K562 (cell line): ENCODE data around the gene GOLGA6L2. TPM values are rescaled to one million over a fixed set of nuclear protein-coding genes. Genes with fewer than 3 reads are reported as not detected.

Experiments
- ATAC-seq: fragments of 200-7000 bp; cut with Tn5 transposase; 3 replicates; pipeline ENCODE4 v1.9.1; 2020; ENCODE audit warnings: moderate library complexity
- BruUV-seq: library from RNA; stranded (reverse); fragments of 400-500 nt; replicated peaks from 2 replicates; lab custom pipeline; 2021; lab: Mats Ljungman, UMichigan
- CTCF ChIA-PET: fragments of 300-600 bp; formaldehyde crosslinking; extraction: SDS; loops from one replicate; lab custom pipeline; 2021; ENCODE audit warnings: low intra/inter-chr PET ratio; lab: Yijun Ruan, JAX
- POLR2A ChIA-PET: fragments of 300-600, 350-650 bp; sonication (Branson Sonifier 250); formaldehyde crosslinking; extraction: SDS; loops from one replicate; lab custom pipeline; 2021; ENCODE audit warnings: antibody characterized with exemption, inconsistent platforms; lab: Yijun Ruan, JAX
- DNase-seq, 4 experiments: peaks; one replicate each; pipeline versions ENCODE4 v3.0.0 to v3.0.0-alpha.2; 2011 to 2018; ENCODE audit warnings: low spot score in 3 of 4, mixed read lengths in 3 of 4; ENCODE audit errors: extremely low read depth in 1 of 4
- FAIRE-seq: peaks from 2 replicates; lab custom pipeline; 2011; peaks lifted over from hg19 to GRCh38; lab: Jason Lieb, UNC
- H2AFZ ChIP-seq: 2 replicates; pipeline ENCODE4 v1.6.0; 2011; ENCODE audit warnings: low read depth, low read length, control low read depth, inconsistent platforms
- H3K27ac ChIP-seq: fragments of 200-600 bp; 3 replicates; pipeline ENCODE4 v1.8.0; 2011; ENCODE audit warnings: low read depth, mild to moderate bottlenecking, control low read depth, inconsistent platforms, low read length, moderate library complexity, mixed read lengths; ENCODE audit errors: extremely low read depth
- H3K27me3 ChIP-seq, 2 experiments: fragments of 300-600 bp in 1 of 2; 2 replicates in 1 of 2; 3 replicates in 1 of 2; pipeline versions ENCODE4 v1.6.0 to v1.8.0; 2011; ENCODE audit warnings: inconsistent platforms in 2 of 2, low read length in 2 of 2, mild to moderate bottlenecking in 1 of 2, mixed read lengths in 1 of 2, moderate library complexity in 1 of 2; ENCODE audit not compliant: control insufficient read depth in 2 of 2, insufficient read depth in 2 of 2
- H3K36me3 ChIP-seq: fragments of 300-600 bp; 3 replicates; pipeline ENCODE4 v1.8.0; 2011; ENCODE audit warnings: mild to moderate bottlenecking, low read length, inconsistent platforms; ENCODE audit not compliant: control insufficient read depth, insufficient read depth
- H3K4me1 ChIP-seq, 2 experiments: fragments of 200-600 bp in 1 of 2; replicated peaks in 1 of 2; 2 replicates in 1 of 2; 3 replicates in 1 of 2; pipeline versions ENCODE4 v1.5.1 to v1.8.0; 2011; ENCODE audit warnings: inconsistent platforms in 2 of 2, low read length in 2 of 2, mild to moderate bottlenecking in 1 of 2, mixed read lengths in 1 of 2, moderate library complexity in 1 of 2; ENCODE audit not compliant: control insufficient read depth in 2 of 2, insufficient read depth in 2 of 2
- H3K4me2 ChIP-seq: 2 replicates; pipeline ENCODE4 v1.6.1; 2011; ENCODE audit warnings: low read length, control low read depth, inconsistent platforms, mixed read lengths; ENCODE audit not compliant: insufficient read depth
- H3K4me3 ChIP-seq: fragments of 200-600 bp; sonication (generic), shearing (Covaris generic); 2 replicates; pipeline ENCODE4 v1.5.1; 2016; ENCODE audit warnings: control low read depth, inconsistent platforms
- H3K79me2 ChIP-seq: fragments of 200-600 bp; 3 replicates; pipeline ENCODE4 v1.8.0; 2011; ENCODE audit warnings: low read length, inconsistent platforms; ENCODE audit not compliant: control insufficient read depth, insufficient read depth
- H3K9ac ChIP-seq, 2 experiments: 2 replicates each; pipeline versions ENCODE4 v1.6.0 to v1.6.1; 2011; ENCODE audit warnings: low read depth in 2 of 2, low read length in 2 of 2, control low read depth in 1 of 2, inconsistent platforms in 1 of 2, mild to moderate bottlenecking in 1 of 2, mixed read lengths in 1 of 2; ENCODE audit not compliant: insufficient read depth in 1 of 2
- H3K9me1 ChIP-seq: one replicate; pipeline ENCODE4 v1.6.0; 2011; ENCODE audit warnings: inconsistent platforms, mild to moderate bottlenecking, low read length, moderate library complexity; ENCODE audit not compliant: control insufficient read depth, insufficient read depth
- H3K9me3 ChIP-seq: replicated peaks from 2 replicates; pipeline ENCODE4 v1.5.1; 2011; ENCODE audit warnings: low read depth, low read length, inconsistent platforms; ENCODE audit not compliant: control insufficient read depth, insufficient read depth
- H4K20me1 ChIP-seq: replicated peaks from 2 replicates; pipeline ENCODE4 v1.6.1; 2011; ENCODE audit warnings: low read length, inconsistent platforms, mixed read lengths; ENCODE audit not compliant: control insufficient read depth, insufficient read depth
- CREBBP ChIP-seq: IDR thresholded peaks from one replicate; pipeline ENCODE4 v1.6.1; 2012; ENCODE audit warnings: low read depth, mild to moderate bottlenecking, control low read depth, inconsistent platforms, low read length
- GATAD2B ChIP-seq: fragments of 450-650 bp; IDR thresholded peaks from 2 replicates; pipeline ENCODE4 v1.6.1; 2017; ENCODE audit warnings: mild to moderate bottlenecking, borderline replicate concordance
- REST ChIP-seq, 2 experiments: fragments of 450-650 bp; formaldehyde crosslinking in 1 of 2; IDR thresholded peaks; 2 replicates each; pipeline versions ENCODE4 v1.4.0 to v1.6.1; 2014 to 2020; ENCODE audit warnings: mild to moderate bottlenecking in 2 of 2, borderline replicate concordance in 1 of 2, low read depth in 1 of 2
- ZNF23 ChIP-seq: fragments of 250-450 bp; sonication (Bioruptor Pico); IDR thresholded peaks from 2 replicates; pipeline ENCODE4 v1.4.0; 2020; ENCODE audit warnings: mild to moderate bottlenecking
- WGBS: fragments of 100-300 bp; shearing (Covaris generic); methylation state at CpG from one replicate; pipeline ENCODE4 v1.1.6; 2016; ENCODE audit warnings: low coverage, mixed read lengths; ENCODE audit not compliant: insufficient coverage; ENCODE audit errors: missing lambda C conversion rate; 5-methylcytosine and 5-hydroxymethylcytosine counted together
- in situ Hi-C: fragments of 300-500 bp; cut with MboI; formaldehyde crosslinking; loops from 4 replicates; pipeline ENCODE4 v1.15.0; 2018; ENCODE audit warnings: inconsistent platforms, mixed read lengths
- intact Hi-C: fragments of 100-400 bp; cut with micrococcal nuclease; formaldehyde crosslinking; loops from 2 replicates; pipeline ENCODE4 v1.14.2; 2022
- polyA plus RNA-seq, 8 experiments: library from polyadenylated mRNA; depleted of rRNA in 4 of 8; stranded (reverse) in 5 of 8; unstranded in 3 of 8; fragments of >200 nt; fragmentation: Nextera tagmentation in 2 of 8; fragmentation: Illumina TruSeq in 1 of 8; extraction: Ambion mirVana in 2 of 8; extraction: Trizol in 1 of 8; gene quantifications; 2 replicates each; pipeline versions ENCODE4 v1.2.1 to v1.2.3, GENCODE V29; 2011 to 2014; ENCODE audit warnings: inconsistent platforms in 1 of 8, missing spikeins in 1 of 8
- total RNA-seq, 7 experiments: library from RNA; depleted of rRNA in 6 of 7; stranded (reverse); fragments of >200 nt in 6 of 7; fragmentation: Illumina TruSeq in 2 of 7; extraction: Trizol in 2 of 7; gene quantifications; 2 replicates each; pipeline versions ENCODE4 v1.2.1 to v1.2.3, GENCODE V29; 2011 to 2021; ENCODE audit warnings: low replicate concordance in 1 of 7

Gene GOLGA6L2
- total and polyA plus RNA-seq, 9 of the 15 experiments (the other 6 are each of a cell fraction or from before 2014, with no cell fraction given), result not detected

DNA sequence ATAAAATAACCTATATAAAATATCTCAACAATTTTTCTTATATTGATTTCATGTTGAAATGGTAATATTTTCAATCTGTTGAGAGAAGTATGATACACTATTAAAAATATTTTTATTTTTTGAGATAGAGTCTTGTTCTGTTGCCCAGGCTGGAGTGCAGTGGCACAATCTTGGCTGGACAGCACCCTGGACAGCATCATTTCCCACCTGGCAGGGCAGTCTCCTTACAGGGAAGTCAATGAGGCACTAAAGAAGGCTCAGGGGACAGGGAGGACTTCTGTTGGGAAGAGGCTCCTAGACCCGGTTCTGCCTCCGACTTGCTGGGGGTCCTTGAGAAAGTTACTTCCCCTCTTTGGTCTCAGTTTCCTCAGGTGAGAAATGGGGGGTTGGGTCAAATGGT lies 9.4 kb downstream of the GOLGA6L2 start:
- H3K4me2 ChIP-seq, result no peak overlapping the region
- peaks cover 12 to 39% of the 10 kb centered on the region in 2 experiments for H3K27me3 ChIP-seq
- H3K79me2 ChIP-seq, result no peaks in the 10 kb centered on the region
- no peak overlapping the region for H3K9ac ChIP-seq
- H3K9me1 ChIP-seq, result no peaks in the 10 kb centered on the region
- TF ChIP-seq ZNF23 (CRISPR knock-in tag) (no peak), CREBBP (no peak), GATAD2B (no peak), REST (IDR thresholded peaks at IDR 0.05; ENCODE audit: borderline replicate concordance) (peak; percentile 71), REST (CRISPR knock-in tag; IDR thresholded peaks at IDR 0.05; ENCODE audit: low read depth) (no peak)
- no peaks in the 10 kb centered on the region for H3K4me1 ChIP-seq
- POLR2A ChIA-PET, result no interaction called here
- CTCF ChIA-PET, result no interaction called here
- ATAC-seq, result no peak
- no peak for DNase-seq
- in situ Hi-C loops (no loop called here), intact Hi-C loops (no loop called here)
- 0% methylated on average over 2 of the region's 2 CpGs for WGBS
- no peaks in the 10 kb centered on the region for H4K20me1 ChIP-seq
- H3K4me3 ChIP-seq, result no peak overlapping the region
- no peaks in the 10 kb centered on the region for H3K36me3 ChIP-seq
- H2AFZ ChIP-seq, result no peak overlapping the region
- no peak overlapping the region for H3K27ac ChIP-seq
- BruUV-seq, result no TSS peak
- H3K9me3 ChIP-seq, result no peaks in the 10 kb centered on the region
- no peak for FAIRE-seq
